Activated naive CD4-positive, alpha-beta T cell treated with anti-CD3 and anti-CD28 coated beads for 36 hours (primary cell): ENCODE results near the gene PARD3B. TPM values are rescaled to one million over a fixed set of nuclear protein-coding genes. Genes with fewer than 3 reads are reported as not detected.

Experiments used
- CTCF ChIA-PET: fragments of 350-600 bp; sonication (Branson Sonifier 250); formaldehyde crosslinking; loops from one replicate; lab custom pipeline; 2021; ENCODE audit warnings: antibody characterized with exemption; lab: Charles Lee
- DNase-seq: peaks from one replicate; pipeline ENCODE4 v3.0.0-alpha.2; 2020
- H3K27ac Mint-ChIP-seq: one replicate; pipeline ENCODE4 v1.8.0; 2021; ENCODE audit warnings: mild to moderate bottlenecking, mixed read lengths
- H3K27me3 Mint-ChIP-seq: one replicate; pipeline ENCODE4 v1.8.0; 2021; ENCODE audit warnings: low read depth, mixed read lengths
- H3K36me3 Mint-ChIP-seq: one replicate; pipeline ENCODE4 v1.8.0; 2021; ENCODE audit warnings: low read depth, mixed read lengths
- H3K4me1 Mint-ChIP-seq: one replicate; pipeline ENCODE4 v1.8.0; 2021; ENCODE audit warnings: low read depth, mixed read lengths
- H3K4me3 Mint-ChIP-seq: one replicate; pipeline ENCODE4 v1.8.0; 2021; ENCODE audit warnings: mild to moderate bottlenecking, moderate library complexity, mixed read lengths
- H3K9me3 Mint-ChIP-seq: one replicate; pipeline ENCODE4 v1.8.0; 2021; ENCODE audit warnings: mixed read lengths
- intact Hi-C: fragments of 100-400 bp; cut with micrococcal nuclease; formaldehyde crosslinking; loops from one replicate; pipeline ENCODE4 v1.15.1; 2023
- total RNA-seq, 2 experiments: library from RNA; stranded (reverse); gene quantifications; one replicate each; pipeline ENCODE4 v1.2.3, GENCODE V29; 2021

Gene PARD3B
- total RNA-seq, 2 experiments from 2014 or later: 0.15 to 0.43 TPM

GRCh38 chr2:204885747-204886146, 340.5 kb downstream of the PARD3B start:
- DNase-seq: peak; percentile 21
- Mint-ChIP-seq H3K27ac (no peak overlapping the region), H3K4me1 (peaks cover 14% of the 10 kb centered on the region), H3K9me3 (peaks cover 6% of the 10 kb centered on the region), H3K27me3 (no peaks in the 10 kb centered on the region), H3K36me3 (no peaks in the 10 kb centered on the region), H3K4me3 (no peak overlapping the region)
- intact Hi-C loops: no loop called here
- CTCF ChIA-PET: no interaction called here

- Mint-ChIP-seq H3K27ac (no peak overlapping the region), H3K9me3 (peaks cover 6% of the 10 kb centered on the region), H3K4me3 (no peak overlapping the region), H3K27me3 (no peaks in the 10 kb centered on the region), H3K4me1 (peaks cover 5% of the 10 kb centered on the region), H3K36me3 (no peaks in the 10 kb centered on the region)
- intact Hi-C loops: no loop called here
- CTCF ChIA-PET: no interaction called here
- DNase-seq: no peak
Measured at GRCh38 chr2:204886713-204887112, 341.4 kb downstream of the PARD3B start.

GRCh38 chr2:204888222-204888621, 342.9 kb downstream of the PARD3B start:
- CTCF ChIA-PET: interaction anchor here (0.9 to 1.6 kb wide), 2 partner anchors 14 to 788 kb away, joined by 3 to 4 read pairs; no protein-coding TSS in a partner anchor

GRCh38 chr2:204890680-204891079, 345.4 kb downstream of the PARD3B start:
- Mint-ChIP-seq H3K27ac (no peak overlapping the region), H3K4me1 (no peaks in the 10 kb centered on the region), H3K36me3 (no peaks in the 10 kb centered on the region), H3K27me3 (no peaks in the 10 kb centered on the region), H3K9me3 (peaks cover 2% of the 10 kb centered on the region), H3K4me3 (no peak overlapping the region)
- intact Hi-C loops: no loop called here
- CTCF ChIA-PET: interaction anchor here (1.1 kb wide), 1 partner anchor 42 kb away, joined by 3 read pairs; no protein-coding TSS in a partner anchor
- DNase-seq: no peak

More at GRCh38 chr2:204888222-204888621, 342.9 kb downstream of the PARD3B start:
- Mint-ChIP-seq H3K4me1 (no peaks in the 10 kb centered on the region), H3K36me3 (no peaks in the 10 kb centered on the region), H3K27me3 (no peaks in the 10 kb centered on the region), H3K27ac (no peak overlapping the region), H3K4me3 (no peak overlapping the region), H3K9me3 (peaks cover 6% of the 10 kb centered on the region)
- no peak for DNase-seq
- intact Hi-C loops: no loop called here

- CTCF ChIA-PET: interaction anchor here (0.5 to 0.7 kb wide), 2 partner anchors 99 to 377 kb away, joined by 3 to 4 read pairs; no protein-coding TSS in a partner anchor
- no peak overlapping the region for H3K4me3 Mint-ChIP-seq
- H3K36me3 Mint-ChIP-seq: no peaks in the 10 kb centered on the region
- H3K27me3 Mint-ChIP-seq: no peaks in the 10 kb centered on the region
- no peaks in the 10 kb centered on the region for H3K4me1 Mint-ChIP-seq
- peaks cover 2% of the 10 kb centered on the region for H3K9me3 Mint-ChIP-seq
- DNase-seq: no peak
- no peak overlapping the region for H3K27ac Mint-ChIP-seq
- intact Hi-C loops: no loop called here
Measured at GRCh38 chr2:204891739-204892138, 346.5 kb downstream of the PARD3B start.

GRCh38 chr2:204892506-204893255, 347.4 kb downstream of the PARD3B start:
- H3K4me3 Mint-ChIP-seq: no peak overlapping the region
- no peaks in the 10 kb centered on the region for H3K36me3 Mint-ChIP-seq
- DNase-seq: no peak
- no peak overlapping the region for H3K27ac Mint-ChIP-seq
- H3K9me3 Mint-ChIP-seq: peaks cover 2% of the 10 kb centered on the region
- no peaks in the 10 kb centered on the region for H3K4me1 Mint-ChIP-seq
- CTCF ChIA-PET: interaction anchor here (0.5 kb wide), 1 partner anchor 98 kb away, joined by 3 read pairs; no protein-coding TSS in a partner anchor
- intact Hi-C loops: no loop called here
- H3K27me3 Mint-ChIP-seq: no peaks in the 10 kb centered on the region

GRCh38 chr2:204896146-204896545, 350.9 kb downstream of the PARD3B start:
- DNase-seq: no peak
- Mint-ChIP-seq H3K4me1 (peaks cover 9% of the 10 kb centered on the region), H3K9me3 (peaks cover 10% of the 10 kb centered on the region), H3K27me3 (no peaks in the 10 kb centered on the region), H3K36me3 (peaks cover 7% of the 10 kb centered on the region), H3K4me3 (no peak overlapping the region), H3K27ac (no peak overlapping the region)
- intact Hi-C loops: no loop called here
- CTCF ChIA-PET: no interaction called here

- Mint-ChIP-seq H3K27me3 (no peaks in the 10 kb centered on the region), H3K36me3 (peaks cover 8% of the 10 kb centered on the region), H3K27ac (no peak overlapping the region), H3K4me1 (peaks cover 9% of the 10 kb centered on the region), H3K9me3 (peaks cover 10% of the 10 kb centered on the region), H3K4me3 (no peak overlapping the region)
- intact Hi-C loops: no loop called here
- CTCF ChIA-PET: no interaction called here
- DNase-seq: no peak
Measured at GRCh38 chr2:204897561-204897960, 352.3 kb downstream of the PARD3B start.

GRCh38 chr2:204898928-204899640, 353.8 kb downstream of the PARD3B start:
- Mint-ChIP-seq H3K4me1 (peaks cover 9% of the 10 kb centered on the region), H3K27me3 (no peaks in the 10 kb centered on the region), H3K36me3 (peaks cover 8% of the 10 kb centered on the region), H3K9me3 (peaks cover 10% of the 10 kb centered on the region), H3K4me3 (no peak overlapping the region), H3K27ac (no peak overlapping the region)
- CTCF ChIA-PET: no interaction called here
- intact Hi-C loops: no loop called here
- no peak for DNase-seq

GRCh38 chr2:204899983-204900382, 354.7 kb downstream of the PARD3B start:
- Mint-ChIP-seq H3K36me3 (peaks cover 8% of the 10 kb centered on the region), H3K9me3 (peaks cover 10% of the 10 kb centered on the region), H3K4me1 (peaks cover 9% of the 10 kb centered on the region), H3K27ac (no peak overlapping the region), H3K27me3 (no peaks in the 10 kb centered on the region), H3K4me3 (no peak overlapping the region)
- no peak for DNase-seq
- intact Hi-C loops: loop anchor here (2.0 kb wide), 1 partner anchor 71 kb away; no protein-coding TSS in a partner anchor
- CTCF ChIA-PET: no interaction called here

- DNase-seq: no peak
- no peak overlapping the region for H3K27ac Mint-ChIP-seq
- peaks cover 8% of the 10 kb centered on the region for H3K36me3 Mint-ChIP-seq
- intact Hi-C loops: loop anchor here (2.0 kb wide), 1 partner anchor 70 kb away; no protein-coding TSS in a partner anchor
- H3K27me3 Mint-ChIP-seq: no peaks in the 10 kb centered on the region
- H3K4me3 Mint-ChIP-seq: no peak overlapping the region
- CTCF ChIA-PET: no interaction called here
- H3K4me1 Mint-ChIP-seq: peaks cover 9% of the 10 kb centered on the region
- peaks cover 10% of the 10 kb centered on the region for H3K9me3 Mint-ChIP-seq
Measured at GRCh38 chr2:204900487-204900886, 355.2 kb downstream of the PARD3B start.

GRCh38 chr2:204900910-204901309, 355.6 kb downstream of the PARD3B start:
- no peak overlapping the region for H3K27ac Mint-ChIP-seq
- H3K4me1 Mint-ChIP-seq: peaks cover 9% of the 10 kb centered on the region
- CTCF ChIA-PET: no interaction called here
- no peaks in the 10 kb centered on the region for H3K27me3 Mint-ChIP-seq
- intact Hi-C loops: loop anchor here (2.0 kb wide), 1 partner anchor 70 kb away; no protein-coding TSS in a partner anchor
- no peak overlapping the region for H3K4me3 Mint-ChIP-seq
- peaks cover 8% of the 10 kb centered on the region for H3K36me3 Mint-ChIP-seq
- peaks cover 10% of the 10 kb centered on the region for H3K9me3 Mint-ChIP-seq
- no peak for DNase-seq
